Right renal cortex interstitium (tissue), 3 donors: ENCODE measurements around the gene USP17L26. TPM values are rescaled to one million over a fixed set of nuclear protein-coding genes. Genes with fewer than 3 reads are reported as not detected.
"Not testable (repeated sequence)": the region's sequence is repeated elsewhere in the genome, so short reads cannot be mapped to it uniquely, and the experiment has no call there.

Experiments
- DNase-seq, 3 donors: peaks; one replicate each; pipeline ENCODE4 v3.0.0-alpha.2; 2013; ENCODE audit warnings: low read depth in 3 of 3, low spot score in 2 of 3
- polyA plus RNA-seq, 3 donors: library from polyadenylated mRNA; unstranded; fragments of 120-200 nt; gene quantifications; one replicate each; pipeline ENCODE4 v1.2.1, GENCODE V29; 2013; ENCODE audit not compliant: insufficient read length in 3 of 3

The USP17L26 gene, protein sequence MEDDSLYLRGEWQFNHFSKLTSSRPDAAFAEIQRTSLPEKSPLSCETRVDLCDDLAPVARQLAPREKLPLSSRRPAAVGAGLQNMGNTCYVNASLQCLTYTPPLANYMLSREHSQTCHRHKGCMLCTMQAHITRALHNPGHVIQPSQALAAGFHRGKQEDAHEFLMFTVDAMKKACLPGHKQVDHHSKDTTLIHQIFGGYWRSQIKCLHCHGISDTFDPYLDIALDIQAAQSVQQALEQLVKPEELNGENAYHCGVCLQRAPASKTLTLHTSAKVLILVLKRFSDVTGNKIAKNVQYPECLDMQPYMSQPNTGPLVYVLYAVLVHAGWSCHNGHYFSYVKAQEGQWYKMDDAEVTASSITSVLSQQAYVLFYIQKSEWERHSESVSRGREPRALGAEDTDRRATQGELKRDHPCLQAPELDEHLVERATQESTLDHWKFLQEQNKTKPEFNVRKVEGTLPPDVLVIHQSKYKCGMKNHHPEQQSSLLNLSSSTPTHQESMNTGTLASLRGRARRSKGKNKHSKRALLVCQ
- polyA plus RNA-seq: not detected

DNA sequence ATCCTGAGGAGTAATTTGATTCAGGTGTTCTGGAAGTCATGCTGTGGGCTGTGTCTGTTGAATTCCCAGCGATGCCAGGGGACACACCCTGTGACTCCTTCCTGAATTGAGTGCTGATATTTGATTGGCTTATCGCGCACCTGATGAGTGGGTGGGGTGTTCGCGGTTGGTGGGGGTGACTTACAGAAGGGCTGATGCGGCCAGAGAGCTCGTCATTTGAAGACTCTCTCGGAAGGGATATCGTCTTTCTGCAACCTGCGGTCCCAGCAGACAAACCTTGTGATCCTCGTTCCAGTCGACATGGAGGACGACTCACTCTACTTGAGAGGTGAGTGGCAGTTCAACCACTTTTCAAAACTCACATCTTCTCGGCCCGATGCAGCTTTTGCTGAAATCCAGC, at the start of gene USP17L26:
Gene USP17L26, plus strand, starts transcription at position 301 of the 400 bp plus-strand sequence. Its CDS starts 0 bp downstream, at position 301.
- DNase-seq: not testable (repeated sequence)

DNA sequence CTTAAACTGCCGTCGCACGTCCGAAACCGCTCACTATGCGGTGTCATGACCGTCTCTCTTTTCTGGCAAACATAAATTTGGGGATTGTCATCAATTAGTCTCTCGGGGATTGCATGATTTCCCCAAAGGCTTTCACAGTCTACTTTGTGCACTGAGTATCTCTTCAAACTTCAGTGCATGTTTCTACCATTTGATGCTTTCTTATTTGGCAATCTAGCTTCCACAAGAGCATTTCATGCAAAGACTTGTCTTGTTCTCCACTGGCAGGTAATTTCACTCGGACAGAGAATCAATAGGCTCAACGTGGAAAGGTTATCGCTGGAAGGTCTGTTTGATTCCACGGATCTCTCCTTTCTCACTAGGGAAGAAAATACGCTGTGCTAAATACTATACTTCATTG, 10.3 kb upstream of the USP17L26 start:
- not testable (repeated sequence) for DNase-seq

DNA sequence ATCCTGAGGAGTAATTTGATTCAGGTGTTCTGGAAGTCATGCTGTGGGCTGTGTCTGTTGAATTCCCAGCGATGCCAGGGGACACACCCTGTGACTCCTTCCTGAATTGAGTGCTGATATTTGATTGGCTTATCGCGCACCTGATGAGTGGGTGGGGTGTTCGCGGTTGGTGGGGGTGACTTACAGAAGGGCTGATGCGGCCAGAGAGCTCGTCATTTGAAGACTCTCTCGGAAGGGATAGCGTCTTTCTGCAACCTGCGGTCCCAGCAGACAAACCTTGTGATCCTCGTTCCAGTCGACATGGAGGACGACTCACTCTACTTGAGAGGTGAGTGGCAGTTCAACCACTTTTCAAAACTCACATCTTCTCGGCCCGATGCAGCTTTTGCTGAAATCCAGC, 9.6 kb upstream of the USP17L26 start, which contains the start of gene USP17L24:
Gene USP17L24, plus strand, starts transcription at position 301 of the 400 bp plus-strand sequence. Its CDS starts 0 bp downstream, at position 301.
- DNase-seq: not testable (repeated sequence)

DNA sequence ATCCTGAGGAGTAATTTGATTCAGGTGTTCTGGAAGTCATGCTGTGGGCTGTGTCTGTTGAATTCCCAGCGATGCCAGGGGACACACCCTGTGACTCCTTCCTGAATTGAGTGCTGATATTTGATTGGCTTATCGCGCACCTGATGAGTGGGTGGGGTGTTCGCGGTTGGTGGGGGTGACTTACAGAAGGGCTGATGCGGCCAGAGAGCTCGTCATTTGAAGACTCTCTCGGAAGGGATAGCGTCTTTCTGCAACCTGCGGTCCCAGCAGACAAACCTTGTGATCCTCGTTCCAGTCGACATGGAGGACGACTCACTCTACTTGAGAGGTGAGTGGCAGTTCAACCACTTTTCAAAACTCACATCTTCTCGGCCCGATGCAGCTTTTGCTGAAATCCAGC, 4.8 kb upstream of the USP17L26 start, which contains the start of gene USP17L25:
Gene USP17L25, plus strand, starts transcription at position 301 of the 400 bp plus-strand sequence. Its CDS starts 0 bp downstream, at position 301.
- DNase-seq: not testable (repeated sequence)

DNA sequence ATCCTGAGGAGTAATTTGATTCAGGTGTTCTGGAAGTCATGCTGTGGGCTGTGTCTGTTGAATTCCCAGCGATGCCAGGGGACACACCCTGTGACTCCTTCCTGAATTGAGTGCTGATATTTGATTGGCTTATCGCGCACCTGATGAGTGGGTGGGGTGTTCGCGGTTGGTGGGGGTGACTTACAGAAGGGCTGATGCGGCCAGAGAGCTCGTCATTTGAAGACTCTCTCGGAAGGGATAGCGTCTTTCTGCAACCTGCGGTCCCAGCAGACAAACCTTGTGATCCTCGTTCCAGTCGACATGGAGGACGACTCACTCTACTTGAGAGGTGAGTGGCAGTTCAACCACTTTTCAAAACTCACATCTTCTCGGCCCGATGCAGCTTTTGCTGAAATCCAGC, 4.6 kb downstream of the USP17L26 start, which contains the start of gene USP17L5:
Gene USP17L5, plus strand, starts transcription at position 301 of the 400 bp plus-strand sequence. Its CDS starts 0 bp downstream, at position 301.
- not testable (repeated sequence) for DNase-seq

DNA sequence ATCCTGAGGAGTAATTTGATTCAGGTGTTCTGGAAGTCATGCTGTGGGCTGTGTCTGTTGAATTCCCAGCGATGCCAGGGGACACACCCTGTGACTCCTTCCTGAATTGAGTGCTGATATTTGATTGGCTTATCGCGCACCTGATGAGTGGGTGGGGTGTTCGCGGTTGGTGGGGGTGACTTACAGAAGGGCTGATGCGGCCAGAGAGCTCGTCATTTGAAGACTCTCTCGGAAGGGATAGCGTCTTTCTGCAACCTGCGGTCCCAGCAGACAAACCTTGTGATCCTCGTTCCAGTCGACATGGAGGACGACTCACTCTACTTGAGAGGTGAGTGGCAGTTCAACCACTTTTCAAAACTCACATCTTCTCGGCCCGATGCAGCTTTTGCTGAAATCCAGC, 9.4 kb downstream of the USP17L26 start, which contains the start of gene USP17L27:
Gene USP17L27, plus strand, starts transcription at position 301 of the 400 bp plus-strand sequence. Its CDS starts 0 bp downstream, at position 301.
- not testable (repeated sequence) for DNase-seq

DNA sequence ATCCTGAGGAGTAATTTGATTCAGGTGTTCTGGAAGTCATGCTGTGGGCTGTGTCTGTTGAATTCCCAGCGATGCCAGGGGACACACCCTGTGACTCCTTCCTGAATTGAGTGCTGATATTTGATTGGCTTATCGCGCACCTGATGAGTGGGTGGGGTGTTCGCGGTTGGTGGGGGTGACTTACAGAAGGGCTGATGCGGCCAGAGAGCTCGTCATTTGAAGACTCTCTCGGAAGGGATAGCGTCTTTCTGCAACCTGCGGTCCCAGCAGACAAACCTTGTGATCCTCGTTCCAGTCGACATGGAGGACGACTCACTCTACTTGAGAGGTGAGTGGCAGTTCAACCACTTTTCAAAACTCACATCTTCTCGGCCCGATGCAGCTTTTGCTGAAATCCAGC, 14.1 kb downstream of the USP17L26 start, which contains the start of gene USP17L28:
Gene USP17L28, plus strand, starts transcription at position 301 of the 400 bp plus-strand sequence. Its CDS starts 0 bp downstream, at position 301.
- DNase-seq: not testable (repeated sequence)

DNA sequence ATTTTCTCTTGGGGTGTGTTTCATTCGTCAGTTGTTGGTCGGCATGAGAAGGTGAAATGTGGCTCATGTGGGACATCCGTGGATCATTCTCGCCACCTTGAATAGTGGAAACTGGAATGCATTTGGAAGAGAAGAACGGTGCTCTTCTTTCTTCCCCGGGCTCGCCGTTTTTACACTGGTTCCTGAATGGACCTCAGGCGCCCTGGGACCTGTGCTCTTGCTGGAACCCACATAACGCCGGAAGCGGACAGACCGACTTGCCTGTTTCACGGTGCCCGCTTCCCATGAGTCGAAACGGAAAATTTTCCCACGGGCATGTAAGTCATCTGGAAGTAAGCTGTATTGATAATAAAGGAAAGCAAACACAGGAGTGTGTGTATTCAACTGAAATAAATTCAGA, 16.4 kb downstream of the USP17L26 start:
- DNase-seq: not testable (repeated sequence)

DNA sequence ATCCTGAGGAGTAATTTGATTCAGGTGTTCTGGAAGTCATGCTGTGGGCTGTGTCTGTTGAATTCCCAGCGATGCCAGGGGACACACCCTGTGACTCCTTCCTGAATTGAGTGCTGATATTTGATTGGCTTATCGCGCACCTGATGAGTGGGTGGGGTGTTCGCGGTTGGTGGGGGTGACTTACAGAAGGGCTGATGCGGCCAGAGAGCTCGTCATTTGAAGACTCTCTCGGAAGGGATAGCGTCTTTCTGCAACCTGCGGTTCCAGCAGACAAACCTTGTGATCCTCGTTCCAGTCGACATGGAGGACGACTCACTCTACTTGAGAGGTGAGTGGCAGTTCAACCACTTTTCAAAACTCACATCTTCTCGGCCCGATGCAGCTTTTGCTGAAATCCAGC, 18.9 kb downstream of the USP17L26 start, which contains the start of gene USP17L29:
Gene USP17L29, plus strand, starts transcription at position 301 of the 400 bp plus-strand sequence. Its CDS starts 0 bp downstream, at position 301.
- not testable (repeated sequence) for DNase-seq

DNA sequence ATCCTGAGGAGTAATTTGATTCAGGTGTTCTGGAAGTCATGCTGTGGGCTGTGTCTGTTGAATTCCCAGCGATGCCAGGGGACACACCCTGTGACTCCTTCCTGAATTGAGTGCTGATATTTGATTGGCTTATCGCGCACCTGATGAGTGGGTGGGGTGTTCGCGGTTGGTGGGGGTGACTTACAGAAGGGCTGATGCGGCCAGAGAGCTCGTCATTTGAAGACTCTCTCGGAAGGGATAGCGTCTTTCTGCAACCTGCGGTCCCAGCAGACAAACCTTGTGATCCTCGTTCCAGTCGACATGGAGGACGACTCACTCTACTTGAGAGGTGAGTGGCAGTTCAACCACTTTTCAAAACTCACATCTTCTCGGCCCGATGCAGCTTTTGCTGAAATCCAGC, 28.4 kb downstream of the USP17L26 start, which contains the start of gene USP17L30:
Gene USP17L30, plus strand, starts transcription at position 301 of the 400 bp plus-strand sequence. Its CDS starts 0 bp downstream, at position 301.
- DNase-seq: not testable (repeated sequence)

DNA sequence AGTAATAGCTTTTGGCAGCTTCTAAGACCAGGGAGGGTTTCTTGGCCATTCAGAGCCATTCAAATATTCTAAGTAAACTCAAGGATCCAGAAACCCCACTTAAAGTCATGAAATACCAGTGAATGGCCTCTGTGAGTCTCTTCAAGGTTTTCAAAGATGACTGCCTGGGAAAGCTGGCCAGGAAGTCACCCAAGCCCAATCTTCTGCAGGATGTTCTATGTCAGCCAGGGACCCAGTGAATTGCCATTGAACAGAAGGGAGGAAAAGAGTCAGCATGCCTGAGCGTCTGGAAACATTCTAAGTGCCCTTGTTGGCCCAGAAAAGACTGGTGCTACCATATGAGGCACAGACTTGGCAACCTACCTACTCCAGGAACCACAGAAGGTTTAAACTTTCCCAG, 45.4 kb downstream of the USP17L26 start:
- not testable (repeated sequence) for DNase-seq

DNA sequence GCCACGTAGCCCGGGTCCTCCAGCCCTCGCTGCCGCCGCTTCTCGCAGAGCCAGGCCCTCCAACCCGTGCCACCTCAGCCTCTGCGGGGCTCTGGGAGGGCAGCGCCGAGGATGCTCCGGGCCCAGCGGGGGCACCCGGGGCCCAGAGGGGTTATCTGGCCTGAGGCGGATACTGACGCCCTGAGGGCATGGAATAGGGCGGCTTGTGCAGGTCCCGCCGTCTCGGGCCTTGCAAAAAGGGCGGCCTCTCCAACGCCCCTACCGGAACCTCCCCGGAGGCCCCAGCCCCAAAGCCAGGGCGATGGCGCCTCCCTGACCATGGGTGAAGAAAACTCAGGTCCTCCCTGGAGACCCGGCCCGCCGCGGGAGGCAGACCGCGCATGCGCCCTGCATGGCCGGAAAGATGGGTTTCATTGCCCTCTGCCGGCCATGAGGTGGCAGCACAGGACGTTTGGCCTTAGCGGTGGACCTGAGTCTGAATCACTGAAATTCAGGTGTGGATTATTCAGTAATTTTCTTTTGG, 46.6 kb downstream of the USP17L26 start:
- DNase-seq: peak in 2 of 3 donors; percentile 3 to 12

DNA sequence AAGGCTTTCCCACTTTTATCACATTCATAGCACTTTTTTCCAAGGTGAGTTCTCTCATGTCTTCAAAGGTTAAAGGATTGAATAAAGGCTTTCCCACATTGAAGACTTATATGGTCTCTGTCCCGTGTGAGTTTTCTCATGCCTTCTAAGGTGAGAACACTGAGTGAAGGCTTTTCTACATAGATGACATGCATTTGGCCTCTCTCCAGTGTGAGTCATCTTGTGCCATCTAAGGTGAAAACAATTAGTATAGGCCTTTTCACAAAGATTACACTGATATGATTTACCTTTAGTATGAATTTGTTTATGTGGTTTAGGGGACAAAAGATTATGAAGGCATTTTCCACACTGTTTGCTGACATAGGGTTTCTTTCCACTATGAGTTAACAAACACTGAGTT, 49.7 kb downstream of the USP17L26 start:
- DNase-seq: no peak

Other genes with a start within 250 kb of the USP17L26 start
- gene FAM90A26, start 164.2 kb upstream of the USP17L26 start, polyA plus RNA-seq: not detected
- gene USP17L10, start 124.0 kb upstream of the USP17L26 start, polyA plus RNA-seq: not detected
- not detected for gene USP17L11, start 119.3 kb upstream of the USP17L26 start, polyA plus RNA-seq
- gene USP17L12, start 114.5 kb upstream of the USP17L26 start, polyA plus RNA-seq: not detected
- not detected for gene USP17L13, start 109.8 kb upstream of the USP17L26 start, polyA plus RNA-seq
- not detected for gene USP17L15, start 100.3 kb upstream of the USP17L26 start, polyA plus RNA-seq
- not detected for gene USP17L17, start 90.8 kb upstream of the USP17L26 start, polyA plus RNA-seq
- not detected for gene USP17L18, start 86.0 kb upstream of the USP17L26 start, polyA plus RNA-seq
- gene USP17L19, start 81.3 kb upstream of the USP17L26 start, polyA plus RNA-seq: not detected
- not detected for gene USP17L20, start 76.5 kb upstream of the USP17L26 start, polyA plus RNA-seq
- gene USP17L21, start 71.8 kb upstream of the USP17L26 start, polyA plus RNA-seq: not detected
- not detected for gene USP17L22, start 67.0 kb upstream of the USP17L26 start, polyA plus RNA-seq
- not detected for gene USP17L24, start 9.5 kb upstream of the USP17L26 start, polyA plus RNA-seq
- not detected for gene USP17L25, start 4.7 kb upstream of the USP17L26 start, polyA plus RNA-seq
- gene USP17L5, start 4.7 kb downstream of the USP17L26 start, polyA plus RNA-seq: not detected
- gene USP17L27, start 9.5 kb downstream of the USP17L26 start, polyA plus RNA-seq: not detected
- not detected for gene USP17L28, start 14.2 kb downstream of the USP17L26 start, polyA plus RNA-seq
- gene USP17L29, start 19.0 kb downstream of the USP17L26 start, polyA plus RNA-seq: not detected
- gene USP17L30, start 28.5 kb downstream of the USP17L26 start, polyA plus RNA-seq: not detected
- gene DEFB131A, start 109.8 kb downstream of the USP17L26 start, polyA plus RNA-seq: not detected